Testis (tissue), 3 donors: ENCODE measurements around the gene BNC2. TPM values are rescaled to one million over a fixed set of nuclear protein-coding genes. Genes with fewer than 3 reads are reported as not detected.

Source experiments
- DNase-seq: peaks from one replicate; pipeline ENCODE4 v3.0.0-alpha.2; 2019
- H3K27ac ChIP-seq, 2 donors: fragments of 200-600 bp; sonication (generic); one replicate each; pipeline ENCODE4 v1.5.1; 2019
- H3K27me3 ChIP-seq: fragments of 200-600 bp; sonication (generic); one replicate; pipeline ENCODE4 v1.5.1; 2019
- H3K36me3 ChIP-seq: fragments of 200-600 bp; sonication (generic); one replicate; pipeline ENCODE4 v1.5.1; 2017; ENCODE audit warnings: low read depth; ENCODE audit errors: missing control alignments
- H3K4me1 ChIP-seq: fragments of 200-600 bp; sonication (generic); one replicate; pipeline ENCODE4 v1.5.1; 2019
- H3K4me3 ChIP-seq, 2 donors: fragments of 200-600 bp; sonication (generic); one replicate each; pipeline ENCODE4 v1.5.1; 2017 to 2019
- H3K9me3 ChIP-seq: fragments of 200-600 bp; sonication (generic); one replicate; pipeline ENCODE4 v1.5.1; 2017
- POLR2A ChIP-seq: fragments of 450-650 bp; IDR thresholded peaks from one replicate; pipeline ENCODE4 v1.6.1; 2017; ENCODE audit warnings: antibody characterized with exemption, mild to moderate bottlenecking, moderate library complexity
- WGBS, 2 donors: methylation state at CpG; one replicate each; pipeline ENCODE4 v1.1.5; 2018; 5-methylcytosine and 5-hydroxymethylcytosine counted together
- intact Hi-C: fragments of 100-400 bp; cut with DNase I; formaldehyde crosslinking; loops from one replicate; pipeline ENCODE4 v1.15.1; 2023; ENCODE audit warnings: low total_unique reads
- polyA plus RNA-seq: library from polyadenylated mRNA; stranded (reverse); fragments of 350-450 nt; fragmentation: Illumina TruSeq; extraction: RNeasy Lipid Tissue Mini Kit (QIAGEN cat#74804); gene quantifications from one replicate; pipeline ENCODE4 v1.2.3, GENCODE V29; 2014; ENCODE audit warnings: low read depth, low replicate concordance; ENCODE audit not compliant: insufficient read depth
- total RNA-seq, 2 donors: library from RNA; depleted of rRNA; stranded (reverse); fragments of >200 nt; gene quantifications; one replicate each; pipeline ENCODE4 v1.2.3, GENCODE V29; 2016
- TF ChIP-seq, protein P1 (sequence below), 3 experiments: fragments of 450-650 bp in 2 of 3; fragments of 200-600 bp in 1 of 3; sonication (generic) in 1 of 3; IDR thresholded peaks; one replicate each; pipeline ENCODE4 v1.5.1; 2016 to 2019; ENCODE audit warnings: antibody characterized with exemption in 3 of 3, mild to moderate bottlenecking in 2 of 3, moderate library complexity in 1 of 3

Gene BNC2
- total and polyA plus RNA-seq, 3 donors from 2014 or later, result 14.6 to 35.2 (median 32.0) TPM

DNA sequence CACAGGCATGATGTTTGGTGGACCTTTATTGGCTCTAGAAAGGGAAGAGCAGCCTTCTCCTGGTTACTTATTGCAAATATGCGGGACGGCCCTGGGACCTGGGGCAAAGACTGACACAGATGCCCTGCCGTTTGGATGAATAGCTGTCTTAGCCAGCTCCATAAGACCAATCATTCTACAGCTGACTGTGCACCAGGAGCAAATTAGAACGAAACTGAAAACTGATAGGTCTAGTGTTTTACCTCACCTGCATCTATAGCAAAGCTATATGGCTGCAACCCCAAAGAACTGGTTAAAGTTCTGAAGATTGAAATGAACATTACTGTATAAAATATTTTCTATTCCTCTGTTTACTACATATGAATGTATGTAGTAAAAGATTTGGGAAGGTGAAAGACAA, 34.2 kb upstream of the BNC2 start:
- Histone ChIP-seq H3K36me3 (no peaks in the 10 kb centered on the region), H3K4me1 (no peaks in the 10 kb centered on the region), H3K27me3 (no peaks in the 10 kb centered on the region), H3K4me3 (no peak overlapping the region), H3K9me3 (no peaks in the 10 kb centered on the region), H3K27ac (no peak overlapping the region)
- TF ChIP-seq, protein P1, sequence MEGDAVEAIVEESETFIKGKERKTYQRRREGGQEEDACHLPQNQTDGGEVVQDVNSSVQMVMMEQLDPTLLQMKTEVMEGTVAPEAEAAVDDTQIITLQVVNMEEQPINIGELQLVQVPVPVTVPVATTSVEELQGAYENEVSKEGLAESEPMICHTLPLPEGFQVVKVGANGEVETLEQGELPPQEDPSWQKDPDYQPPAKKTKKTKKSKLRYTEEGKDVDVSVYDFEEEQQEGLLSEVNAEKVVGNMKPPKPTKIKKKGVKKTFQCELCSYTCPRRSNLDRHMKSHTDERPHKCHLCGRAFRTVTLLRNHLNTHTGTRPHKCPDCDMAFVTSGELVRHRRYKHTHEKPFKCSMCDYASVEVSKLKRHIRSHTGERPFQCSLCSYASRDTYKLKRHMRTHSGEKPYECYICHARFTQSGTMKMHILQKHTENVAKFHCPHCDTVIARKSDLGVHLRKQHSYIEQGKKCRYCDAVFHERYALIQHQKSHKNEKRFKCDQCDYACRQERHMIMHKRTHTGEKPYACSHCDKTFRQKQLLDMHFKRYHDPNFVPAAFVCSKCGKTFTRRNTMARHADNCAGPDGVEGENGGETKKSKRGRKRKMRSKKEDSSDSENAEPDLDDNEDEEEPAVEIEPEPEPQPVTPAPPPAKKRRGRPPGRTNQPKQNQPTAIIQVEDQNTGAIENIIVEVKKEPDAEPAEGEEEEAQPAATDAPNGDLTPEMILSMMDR (IDR thresholded peaks at IDR 0.05), result no peak
- TF ChIP-seq POLR2A, result no peak
- intact Hi-C loops, result no loop called here
- DNase-seq, result no peak
- WGBS, 2 donors, result 79 to 90% methylated on average over 4 of the region's 4 CpGs

DNA sequence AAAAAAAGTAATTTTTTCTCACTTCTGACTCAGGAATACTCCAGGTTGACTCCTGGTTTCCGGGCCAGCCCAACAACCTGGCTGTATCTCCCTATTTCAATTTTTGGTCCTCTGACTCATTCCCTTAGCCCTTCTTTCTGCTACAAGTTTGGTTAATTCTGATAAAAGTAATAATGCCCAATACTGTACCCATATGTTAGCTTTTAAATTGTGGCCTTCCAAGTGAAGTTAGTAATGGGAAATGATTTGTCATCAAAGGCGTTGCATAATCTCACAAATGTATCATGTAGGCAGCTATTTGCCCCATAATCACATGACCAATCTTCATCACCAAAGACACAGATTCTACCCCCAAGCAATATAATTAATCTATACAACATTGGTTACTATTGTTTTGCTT, 31.1 kb upstream of the BNC2 start:
- no peaks in the 10 kb centered on the region for H3K4me1 ChIP-seq
- H3K9me3 ChIP-seq, result no peaks in the 10 kb centered on the region
- WGBS, 2 donors, result 91 to 94% methylated on average over 2 of the region's 2 CpGs
- intact Hi-C loops, result no loop called here
- H3K4me3 ChIP-seq, result no peak overlapping the region
- H3K27me3 ChIP-seq, result no peaks in the 10 kb centered on the region
- H3K27ac ChIP-seq, result no peak overlapping the region
- DNase-seq, result no peak
- TF ChIP-seq POLR2A, result no peak
- TF ChIP-seq, protein P1 (IDR thresholded peaks at IDR 0.05), result no peak
- no peaks in the 10 kb centered on the region for H3K36me3 ChIP-seq

GRCh38 chr9:16899606-16900005, 29.1 kb upstream of the BNC2 start:
- 8 to 13% methylated on average over 2 of the region's 2 CpGs for WGBS, 2 donors
- TF ChIP-seq, protein P1 (IDR thresholded peaks at IDR 0.05), result no peak
- no peak for TF ChIP-seq POLR2A
- Histone ChIP-seq H3K4me3 (no peak overlapping the region), H3K36me3 (no peaks in the 10 kb centered on the region), H3K4me1 (no peaks in the 10 kb centered on the region), H3K27ac (no peak overlapping the region), H3K9me3 (no peaks in the 10 kb centered on the region), H3K27me3 (no peaks in the 10 kb centered on the region)
- DNase-seq, result no peak
- intact Hi-C loops, result no loop called here

- Histone ChIP-seq H3K36me3 (no peaks in the 10 kb centered on the region), H3K4me3 (no peak overlapping the region), H3K27ac (no peak overlapping the region), H3K9me3 (no peaks in the 10 kb centered on the region), H3K27me3 (no peaks in the 10 kb centered on the region), H3K4me1 (no peaks in the 10 kb centered on the region)
- no peak for TF ChIP-seq POLR2A
- TF ChIP-seq, protein P1 (IDR thresholded peaks at IDR 0.05), result no peak
- no peak for DNase-seq
- 79 to 90% methylated on average over 2 of the region's 2 CpGs for WGBS, 2 donors
- intact Hi-C loops, result no loop called here
Measured at GRCh38 chr9:16898464-16898863, 28.0 kb upstream of the BNC2 start.

- no peak for DNase-seq
- Histone ChIP-seq H3K4me1 (no peaks in the 10 kb centered on the region), H3K4me3 (peak overlapping the region in 1 of 2 donors; percentile 10), H3K27ac (no peak overlapping the region), H3K27me3 (no peaks in the 10 kb centered on the region), H3K9me3 (no peaks in the 10 kb centered on the region), H3K36me3 (no peaks in the 10 kb centered on the region)
- WGBS, 2 donors, result 72 to 74% methylated on average over 3 of the region's 3 CpGs
- TF ChIP-seq, protein P1 (IDR thresholded peaks at IDR 0.05), result no peak
- TF ChIP-seq POLR2A, result no peak
- intact Hi-C loops, result no loop called here
Measured at GRCh38 chr9:16888594-16888993, 18.1 kb upstream of the BNC2 start.
